GM12873 (cell line): ENCODE results near the gene FSCN2.

Source experiments
- CTCF ChIP-seq: IDR thresholded peaks from 2 replicates; pipeline ENCODE4 v1.5.1; 2012; ENCODE audit warnings: low read depth, mild to moderate bottlenecking, moderate library complexity, low read length, control low read depth; ENCODE audit not compliant: insufficient read depth; ENCODE audit errors: missing control alignments

The FSCN2 gene

GRCh38 chr17:81583589-81584342 is 55.6 kb downstream of the FSCN2 start:
- no peak for TF ChIP-seq CTCF

GRCh38 chr17:81586096-81586495 is 57.9 kb downstream of the FSCN2 start:
- no peak for TF ChIP-seq CTCF
